ENCODE results near the gene PRR35.

The PRR35 gene

DNA sequence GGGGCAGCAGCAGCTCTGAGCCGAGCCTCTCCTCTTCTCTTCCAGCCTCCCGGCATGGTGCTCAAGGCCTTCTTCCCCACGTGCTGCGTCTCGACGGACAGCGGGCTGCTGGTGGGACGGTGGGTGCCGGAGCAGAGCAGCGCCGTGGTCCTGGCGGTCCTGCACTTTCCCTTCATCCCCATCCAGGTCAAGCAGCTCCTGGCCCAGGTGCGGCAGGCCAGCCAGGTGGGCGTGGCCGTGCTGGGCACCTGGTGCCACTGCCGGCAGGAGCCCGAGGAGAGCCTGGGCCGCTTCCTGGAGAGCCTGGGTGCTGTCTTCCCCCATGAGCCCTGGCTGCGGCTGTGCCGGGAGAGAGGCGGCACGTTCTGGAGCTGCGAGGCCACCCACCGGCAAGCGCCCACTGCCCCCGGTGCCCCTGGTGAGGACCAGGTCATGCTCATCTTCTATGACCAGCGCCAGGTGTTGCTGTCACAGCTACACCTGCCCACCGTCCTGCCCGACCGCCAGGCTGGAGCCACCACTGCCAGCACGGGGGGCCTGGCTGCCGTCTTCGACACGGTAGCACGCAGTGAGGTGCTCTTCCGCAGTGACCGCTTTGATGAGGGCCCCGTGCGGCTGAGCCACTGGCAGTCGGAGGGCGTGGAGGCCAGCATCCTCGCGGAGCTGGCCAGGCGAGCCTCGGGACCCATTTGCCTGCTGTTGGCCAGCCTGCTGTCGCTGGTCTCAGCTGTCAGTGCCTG is 14.0 kb downstream of the PRR35 start:
- Histone ChIP-seq H3K36me3 (ENCODE audit: insufficient read depth, low read length) (no peaks in the 10 kb centered on the region), H3K9me3 (ENCODE audit: control insufficient read depth, insufficient read depth, low read length) (no peaks in the 10 kb centered on the region), H3K4me1 (ENCODE audit: insufficient read depth, low read length) (no peaks in the 10 kb centered on the region), H3K9ac (ENCODE audit: low read depth, low read length) (no peak overlapping the region)

DNA sequence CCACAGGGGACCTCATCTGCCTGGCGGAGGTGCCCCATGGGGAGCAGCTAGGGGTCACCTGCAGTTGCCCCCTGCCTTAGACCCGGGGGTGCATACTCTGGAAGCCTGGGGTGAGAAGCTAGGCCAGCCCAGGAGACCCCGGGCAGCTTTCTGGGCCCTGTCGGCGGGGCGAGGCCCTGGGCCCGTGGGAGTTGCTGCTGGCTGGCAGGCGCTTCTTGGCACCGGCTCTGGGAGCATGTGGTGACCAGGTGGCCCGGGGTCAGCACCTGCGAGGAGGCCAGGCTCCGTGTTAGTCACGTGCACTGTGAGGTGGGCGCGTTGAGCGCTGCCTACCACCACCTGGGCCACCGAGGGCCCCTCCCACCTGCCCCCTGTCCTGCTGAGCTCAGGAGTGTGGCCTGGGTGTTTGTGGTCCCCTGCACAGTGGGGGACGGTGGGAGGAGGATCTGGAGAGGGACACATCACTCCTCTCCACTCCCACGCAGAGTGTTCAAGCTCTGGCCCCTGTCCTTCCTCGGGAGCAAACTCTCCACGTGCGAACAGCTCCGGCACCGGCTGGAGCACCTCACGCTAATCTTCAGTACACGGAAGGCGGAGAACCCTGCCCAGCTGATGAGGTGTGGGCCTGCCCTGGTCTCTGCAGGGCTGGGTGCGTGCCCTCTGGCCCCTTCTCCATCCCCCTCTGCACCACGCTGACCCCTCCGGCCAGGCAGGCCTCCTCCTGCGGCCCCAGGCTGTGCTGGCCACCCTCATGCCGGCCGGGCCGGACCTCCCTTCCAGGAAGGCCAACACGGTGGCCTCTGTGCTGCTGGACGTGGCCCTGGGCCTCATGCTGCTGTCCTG is 15.4 kb downstream of the PRR35 start:
- Histone ChIP-seq H3K4me1 (ENCODE audit: insufficient read depth, low read length) (no peaks in the 10 kb centered on the region), H3K36me3 (ENCODE audit: insufficient read depth, low read length) (no peaks in the 10 kb centered on the region), H3K9me3 (ENCODE audit: control insufficient read depth, insufficient read depth, low read length) (no peaks in the 10 kb centered on the region), H3K9ac (ENCODE audit: low read depth, low read length) (no peak overlapping the region)

DNA sequence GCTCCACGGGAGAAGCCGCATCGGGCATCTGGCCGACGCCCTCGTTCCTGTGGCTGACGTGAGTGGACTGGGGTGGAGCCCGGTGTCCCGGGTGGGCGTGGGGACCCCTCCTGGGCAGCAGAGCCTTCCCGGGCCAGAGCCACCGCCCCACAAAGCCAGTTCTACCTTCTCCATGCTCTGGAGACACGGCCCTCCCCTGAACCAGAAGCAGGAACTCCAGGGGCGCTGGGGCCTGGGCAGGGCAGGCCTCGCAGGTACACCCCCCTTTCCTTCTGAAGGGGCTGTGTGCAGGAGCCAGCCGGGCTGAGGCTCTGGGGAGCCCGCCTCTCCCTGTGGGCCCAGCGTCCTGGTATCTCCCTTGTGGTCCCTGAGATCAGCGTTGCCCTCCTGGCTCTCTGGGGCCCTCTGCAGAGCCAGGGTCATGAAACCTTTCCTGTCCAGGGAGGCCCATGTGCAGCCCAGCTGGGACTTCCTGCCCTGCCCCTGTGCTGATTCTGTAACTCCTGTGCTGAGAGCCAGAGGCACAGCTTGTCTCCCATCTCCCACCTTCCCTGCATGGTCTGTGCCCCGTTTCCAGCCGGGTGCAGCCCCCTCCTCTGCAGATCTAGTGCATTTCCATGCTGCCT is 16.1 kb downstream of the PRR35 start:
- Histone ChIP-seq H3K9me3 (ENCODE audit: control insufficient read depth, insufficient read depth, low read length) (no peaks in the 10 kb centered on the region), H3K9ac (ENCODE audit: low read depth, low read length) (no peak overlapping the region), H3K4me1 (ENCODE audit: insufficient read depth, low read length) (no peaks in the 10 kb centered on the region), H3K36me3 (ENCODE audit: insufficient read depth, low read length) (no peaks in the 10 kb centered on the region)

DNA sequence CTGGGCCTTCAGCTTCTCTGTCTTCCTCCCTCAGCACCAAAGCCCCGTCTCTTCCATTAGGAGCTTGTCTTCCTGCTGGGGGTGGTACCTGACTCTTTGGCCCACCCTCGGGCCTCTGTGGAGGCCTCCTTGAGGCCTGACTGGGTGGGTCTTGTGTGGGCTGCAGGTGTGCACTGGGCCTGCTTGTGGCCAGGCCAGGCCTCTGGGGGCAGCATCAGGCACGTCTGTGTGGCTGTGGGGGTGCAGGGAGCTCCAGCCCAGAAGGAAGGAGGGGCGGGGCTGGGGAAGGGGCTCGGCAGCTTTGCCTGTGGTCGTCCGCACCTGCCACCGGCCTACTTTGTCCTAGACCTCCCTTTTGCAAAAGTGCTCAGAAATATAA is 16.6 kb downstream of the PRR35 start:
- no peaks in the 10 kb centered on the region for H3K9me3 ChIP-seq (ENCODE audit: control insufficient read depth, insufficient read depth, low read length)
- H3K36me3 ChIP-seq (ENCODE audit: insufficient read depth, low read length), result no peaks in the 10 kb centered on the region
- no peaks in the 10 kb centered on the region for H3K4me1 ChIP-seq (ENCODE audit: insufficient read depth, low read length)
- no peak overlapping the region for H3K9ac ChIP-seq (ENCODE audit: low read depth, low read length)

DNA sequence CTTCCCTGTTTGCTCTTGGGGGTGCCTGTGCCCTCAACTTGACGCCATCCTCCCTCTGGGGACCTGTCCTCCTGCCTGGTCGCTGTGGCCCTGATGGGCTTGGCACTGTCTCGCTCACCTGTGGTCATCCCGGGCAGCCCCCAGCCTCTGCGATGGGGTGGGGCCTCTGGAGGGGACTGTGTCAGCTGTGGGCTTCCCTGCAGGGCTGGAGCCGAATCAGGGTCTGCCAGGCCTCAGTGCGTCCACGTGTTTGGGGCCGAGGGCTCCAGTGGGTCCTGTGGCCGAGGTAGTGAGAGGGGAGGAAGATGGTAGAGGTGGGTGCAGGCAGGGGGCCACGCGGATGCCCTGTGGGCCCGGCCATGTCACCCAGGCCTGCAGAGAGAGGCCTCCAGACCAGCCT is 17.6 kb downstream of the PRR35 start:
- Histone ChIP-seq H3K4me1 (ENCODE audit: insufficient read depth, low read length) (no peaks in the 10 kb centered on the region), H3K9ac (ENCODE audit: low read depth, low read length) (no peak overlapping the region), H3K9me3 (ENCODE audit: control insufficient read depth, insufficient read depth, low read length) (no peaks in the 10 kb centered on the region), H3K36me3 (ENCODE audit: insufficient read depth, low read length) (no peaks in the 10 kb centered on the region)

DNA sequence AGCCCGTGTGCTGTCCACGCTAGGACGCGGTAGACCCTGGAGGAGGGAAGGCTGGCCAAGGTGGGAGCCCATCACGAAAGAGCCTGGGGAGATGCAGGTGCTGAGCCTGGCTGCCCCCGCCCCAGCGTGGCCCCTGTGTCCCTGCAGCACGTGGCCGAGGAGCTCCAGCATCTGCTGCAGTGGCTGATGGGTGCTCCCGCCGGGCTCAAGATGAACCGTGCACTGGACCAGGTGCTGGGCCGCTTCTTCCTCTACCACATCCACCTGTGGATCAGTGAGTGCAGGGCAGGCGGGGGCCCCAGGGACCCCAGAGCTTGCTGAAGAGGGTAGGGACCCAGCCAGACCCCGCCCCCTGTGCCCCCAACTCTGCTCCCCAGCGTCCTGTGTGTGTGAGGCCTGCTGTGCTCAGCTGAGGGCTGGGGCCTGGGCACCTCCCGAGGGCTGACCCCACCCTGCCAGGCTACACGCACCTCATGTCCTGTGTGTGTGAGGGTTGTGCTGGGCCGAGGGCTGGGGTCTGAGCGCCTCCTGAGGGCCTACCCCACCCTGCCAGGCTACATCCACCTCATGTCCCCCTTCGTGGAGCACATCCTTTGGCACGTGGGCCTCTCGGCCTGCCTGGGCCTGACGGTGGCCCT is 18.2 kb downstream of the PRR35 start:
- Histone ChIP-seq H3K36me3 (ENCODE audit: insufficient read depth, low read length) (no peaks in the 10 kb centered on the region), H3K9ac (ENCODE audit: low read depth, low read length) (no peak overlapping the region), H3K4me1 (ENCODE audit: insufficient read depth, low read length) (peaks cover 4% of the 10 kb centered on the region; the same call in 1 of the 2 replicates), H3K9me3 (ENCODE audit: control insufficient read depth, insufficient read depth, low read length) (no peaks in the 10 kb centered on the region)

DNA sequence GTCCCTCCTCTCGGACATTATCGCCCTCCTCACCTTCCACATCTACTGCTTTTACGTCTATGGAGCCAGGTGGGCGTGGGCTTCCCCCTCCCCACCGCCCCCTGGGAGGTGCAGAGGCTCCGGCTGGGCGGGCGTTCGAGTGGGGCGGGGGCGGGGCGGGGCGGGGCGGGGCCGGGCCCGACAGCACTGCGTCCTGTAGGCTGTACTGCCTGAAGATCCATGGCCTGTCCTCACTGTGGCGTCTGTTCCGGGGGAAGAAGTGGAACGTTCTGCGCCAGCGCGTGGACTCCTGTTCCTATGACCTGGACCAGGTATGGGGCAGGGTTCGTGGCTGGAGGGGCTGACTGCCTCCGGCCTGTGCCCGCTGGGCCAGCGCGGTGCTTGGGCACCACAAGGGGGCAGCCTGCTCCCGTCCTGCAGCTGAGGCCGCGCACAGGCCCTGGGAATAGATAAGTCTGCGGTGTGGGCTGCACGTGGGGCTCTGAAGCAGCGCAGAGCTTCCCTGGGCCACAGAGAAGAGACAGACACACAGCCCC is 18.7 kb downstream of the PRR35 start:
- H3K9ac ChIP-seq (ENCODE audit: low read depth, low read length), result no peak overlapping the region; the same call in 1 of the 2 replicates
- H3K36me3 ChIP-seq (ENCODE audit: insufficient read depth, low read length), result no peaks in the 10 kb centered on the region
- H3K4me1 ChIP-seq (ENCODE audit: insufficient read depth, low read length), result peaks cover 5% of the 10 kb centered on the region; the same call in 1 of the 2 replicates
- no peaks in the 10 kb centered on the region for H3K9me3 ChIP-seq (ENCODE audit: control insufficient read depth, insufficient read depth, low read length)

DNA sequence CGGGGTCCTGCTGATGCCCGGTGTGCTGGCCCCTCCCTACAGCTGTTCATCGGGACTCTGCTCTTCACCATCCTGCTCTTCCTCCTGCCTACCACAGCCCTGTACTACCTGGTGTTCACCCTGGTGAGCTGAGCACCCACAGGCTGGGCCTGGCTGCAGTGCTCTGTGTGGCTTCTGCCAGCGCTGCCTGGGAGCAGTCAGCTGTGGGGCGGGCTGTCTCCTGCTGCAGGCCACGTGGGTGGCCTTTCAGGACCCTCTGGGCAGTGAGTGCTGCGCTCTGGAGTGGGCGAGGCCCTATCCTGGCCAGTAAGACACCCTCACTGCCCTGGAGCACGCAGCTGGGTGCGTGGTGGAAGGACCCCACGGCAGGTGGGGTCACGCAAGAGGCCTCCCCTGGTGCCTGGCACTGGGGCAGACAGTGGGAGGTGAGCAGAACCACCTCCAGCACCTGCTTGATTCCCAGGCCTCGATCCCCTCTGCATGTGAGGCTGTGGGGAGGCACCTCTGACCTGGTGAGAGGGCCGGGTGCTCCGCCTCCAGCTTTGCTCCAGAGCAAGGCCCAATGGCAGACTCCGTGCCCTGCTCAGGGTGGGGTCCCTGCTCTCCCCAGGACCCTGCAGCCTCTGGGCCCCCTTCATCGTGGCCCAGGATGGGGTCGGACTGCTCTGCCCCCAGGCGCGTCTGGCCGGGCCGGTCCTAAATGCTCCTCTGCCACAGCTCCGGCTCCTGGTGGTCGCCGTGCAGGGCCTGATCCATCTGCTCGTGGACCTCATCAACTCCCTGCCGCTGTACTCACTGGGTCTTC is 20.1 kb downstream of the PRR35 start:
- H3K9me3 ChIP-seq (ENCODE audit: control insufficient read depth, insufficient read depth, low read length), result no peaks in the 10 kb centered on the region
- H3K9ac ChIP-seq (ENCODE audit: low read depth, low read length), result no peak overlapping the region
- H3K4me1 ChIP-seq (ENCODE audit: insufficient read depth, low read length), result peaks cover 5% of the 10 kb centered on the region; the same call in 1 of the 2 replicates
- no peaks in the 10 kb centered on the region for H3K36me3 ChIP-seq (ENCODE audit: insufficient read depth, low read length)

DNA sequence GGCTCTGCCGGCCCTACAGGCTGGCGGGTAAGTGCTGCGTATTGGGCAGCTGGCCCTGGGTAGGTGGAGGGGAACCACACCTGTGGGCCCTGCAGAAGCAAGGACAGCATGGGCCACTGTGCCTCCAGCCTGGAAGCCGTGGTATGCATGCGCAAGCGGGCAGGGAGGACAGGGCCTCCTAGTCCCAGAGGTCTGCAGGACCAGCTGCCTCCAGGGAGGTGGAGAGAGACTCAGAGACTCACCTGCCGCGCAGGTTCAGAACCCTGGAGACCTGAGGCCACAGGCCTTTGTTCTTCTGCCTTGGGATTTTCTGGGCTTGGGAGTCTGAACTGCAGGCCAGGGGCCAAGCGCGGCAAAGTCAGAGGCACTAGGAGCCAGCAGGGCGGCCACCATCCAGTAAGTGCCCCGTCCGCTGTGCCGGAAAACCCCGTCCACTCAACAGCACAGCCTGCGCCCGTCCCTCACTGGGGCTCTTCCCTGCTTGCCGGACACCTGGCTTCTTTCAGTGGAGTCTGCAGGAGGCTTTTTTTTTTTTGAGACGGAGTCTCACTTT is 20.8 kb downstream of the PRR35 start:
- no peak overlapping the region for H3K9ac ChIP-seq (ENCODE audit: low read depth, low read length)
- no peaks in the 10 kb centered on the region for H3K9me3 ChIP-seq (ENCODE audit: control insufficient read depth, insufficient read depth, low read length)
- peaks cover 5% of the 10 kb centered on the region; the same call in 1 of the 2 replicates for H3K4me1 ChIP-seq (ENCODE audit: insufficient read depth, low read length)
- no peaks in the 10 kb centered on the region for H3K36me3 ChIP-seq (ENCODE audit: insufficient read depth, low read length)

DNA sequence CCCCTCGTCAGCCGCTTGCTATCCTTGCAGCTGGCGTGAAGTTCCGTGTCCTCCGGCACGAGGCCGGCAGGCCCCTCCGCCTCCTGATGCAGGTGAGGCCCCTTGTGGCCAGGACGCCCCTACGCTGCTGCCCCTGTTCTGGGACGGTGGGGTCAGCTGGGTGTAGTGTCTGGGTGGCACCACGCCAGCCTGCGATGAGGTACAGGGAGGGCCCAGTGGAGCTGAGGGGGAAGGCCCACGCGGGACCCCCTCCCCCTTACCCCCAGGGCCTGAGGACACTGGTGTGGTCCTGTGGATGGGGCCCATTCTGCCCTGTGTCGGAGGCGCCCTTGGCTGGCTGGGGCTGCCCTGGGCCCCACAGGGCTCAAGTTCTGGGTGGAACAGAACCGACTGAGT is 22.0 kb downstream of the PRR35 start:
- Histone ChIP-seq H3K9ac (ENCODE audit: low read depth, low read length) (no peak overlapping the region), H3K4me1 (ENCODE audit: insufficient read depth, low read length) (peaks cover 5% of the 10 kb centered on the region; the same call in 1 of the 2 replicates), H3K9me3 (ENCODE audit: control insufficient read depth, insufficient read depth, low read length) (no peaks in the 10 kb centered on the region), H3K36me3 (ENCODE audit: insufficient read depth, low read length) (no peaks in the 10 kb centered on the region)

DNA sequence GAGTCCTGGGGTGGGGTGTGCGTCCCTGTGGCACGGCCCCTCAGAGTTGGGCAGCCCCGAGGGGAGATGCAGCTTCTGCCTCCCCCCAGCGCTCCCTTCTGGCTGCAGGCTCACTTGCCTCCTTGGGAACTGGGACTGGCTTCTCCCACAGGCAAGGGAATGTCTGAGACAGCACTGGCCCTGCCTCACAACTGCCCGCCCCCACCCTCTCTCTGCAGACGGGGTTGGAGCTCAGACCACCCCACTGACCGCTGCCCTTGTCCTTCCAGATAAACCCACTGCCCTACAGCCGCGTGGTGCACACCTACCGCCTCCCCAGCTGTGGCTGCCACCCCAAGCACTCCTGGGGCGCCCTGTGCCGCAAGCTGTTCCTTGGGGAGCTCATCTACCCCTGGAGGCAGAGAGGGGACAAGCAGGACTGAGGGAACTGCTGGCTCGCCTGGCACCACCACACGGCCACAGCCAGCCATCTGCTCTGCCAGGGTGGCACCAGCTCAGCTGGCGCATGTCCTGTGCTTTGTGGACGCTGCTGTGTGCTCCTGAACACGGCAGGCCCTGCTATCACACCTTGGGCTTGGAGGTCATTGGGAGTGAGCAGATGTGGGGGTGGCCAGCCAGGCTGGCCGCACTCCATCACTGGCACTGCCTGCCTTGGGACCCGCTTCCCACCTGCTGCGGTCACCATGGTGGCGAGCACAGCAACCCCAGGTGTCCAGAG is 22.6 kb downstream of the PRR35 start:
- Histone ChIP-seq H3K9me3 (ENCODE audit: control insufficient read depth, insufficient read depth, low read length) (no peaks in the 10 kb centered on the region), H3K9ac (ENCODE audit: low read depth, low read length) (no peak overlapping the region), H3K4me1 (ENCODE audit: insufficient read depth, low read length) (peaks cover 5% of the 10 kb centered on the region; the same call in 1 of the 2 replicates), H3K36me3 (ENCODE audit: insufficient read depth, low read length) (no peaks in the 10 kb centered on the region)

DNA sequence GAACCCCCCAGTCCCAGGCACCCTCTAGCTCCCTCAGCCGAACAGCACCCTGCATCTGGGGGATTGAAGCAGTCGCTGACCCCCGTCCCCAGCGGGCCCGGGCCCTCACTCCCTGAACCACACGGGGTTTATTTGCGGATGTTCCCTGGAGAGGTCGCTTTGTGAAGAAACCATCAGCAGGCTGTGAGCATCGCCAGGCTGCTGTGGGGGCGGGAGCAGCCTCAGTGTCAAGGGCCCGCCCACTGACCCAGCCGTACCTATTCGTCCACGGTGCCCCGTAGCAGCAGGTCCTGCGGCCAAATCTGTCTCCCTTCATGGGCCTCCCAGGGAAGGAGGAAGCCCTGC is 23.2 kb downstream of the PRR35 start:
- H3K9me3 ChIP-seq (ENCODE audit: control insufficient read depth, insufficient read depth, low read length), result no peaks in the 10 kb centered on the region
- H3K36me3 ChIP-seq (ENCODE audit: insufficient read depth, low read length), result no peaks in the 10 kb centered on the region; the same call in 1 of the 2 replicates
- H3K4me1 ChIP-seq (ENCODE audit: insufficient read depth, low read length), result peaks cover 5% of the 10 kb centered on the region; the same call in 1 of the 2 replicates
- H3K9ac ChIP-seq (ENCODE audit: low read depth, low read length), result peak overlapping the region; percentile 32; the same call in 1 of the 2 replicates
